Measurements from ENCODE around the gene ARL15.

The ARL15 gene

DNA sequence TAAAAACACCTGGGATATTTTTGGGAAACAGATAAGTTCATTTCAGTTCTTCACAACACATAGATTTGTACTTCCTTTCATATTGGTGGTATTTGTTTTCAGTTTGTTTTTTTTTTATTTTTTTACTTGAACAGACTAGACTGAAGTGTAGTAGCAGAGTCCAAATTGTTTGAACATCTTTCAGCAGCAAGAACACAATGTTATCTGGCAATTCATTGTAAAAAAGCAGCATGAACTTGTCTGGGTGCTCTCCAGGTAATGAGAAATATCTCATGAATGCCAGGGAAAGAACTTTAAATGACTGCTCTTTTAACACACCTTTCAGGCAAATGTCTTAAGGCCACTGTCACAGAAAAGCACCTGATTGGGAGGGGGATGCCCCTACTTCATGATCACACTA, 113.4 kb downstream of the ARL15 start:
- TF ChIP-seq, protein P1, sequence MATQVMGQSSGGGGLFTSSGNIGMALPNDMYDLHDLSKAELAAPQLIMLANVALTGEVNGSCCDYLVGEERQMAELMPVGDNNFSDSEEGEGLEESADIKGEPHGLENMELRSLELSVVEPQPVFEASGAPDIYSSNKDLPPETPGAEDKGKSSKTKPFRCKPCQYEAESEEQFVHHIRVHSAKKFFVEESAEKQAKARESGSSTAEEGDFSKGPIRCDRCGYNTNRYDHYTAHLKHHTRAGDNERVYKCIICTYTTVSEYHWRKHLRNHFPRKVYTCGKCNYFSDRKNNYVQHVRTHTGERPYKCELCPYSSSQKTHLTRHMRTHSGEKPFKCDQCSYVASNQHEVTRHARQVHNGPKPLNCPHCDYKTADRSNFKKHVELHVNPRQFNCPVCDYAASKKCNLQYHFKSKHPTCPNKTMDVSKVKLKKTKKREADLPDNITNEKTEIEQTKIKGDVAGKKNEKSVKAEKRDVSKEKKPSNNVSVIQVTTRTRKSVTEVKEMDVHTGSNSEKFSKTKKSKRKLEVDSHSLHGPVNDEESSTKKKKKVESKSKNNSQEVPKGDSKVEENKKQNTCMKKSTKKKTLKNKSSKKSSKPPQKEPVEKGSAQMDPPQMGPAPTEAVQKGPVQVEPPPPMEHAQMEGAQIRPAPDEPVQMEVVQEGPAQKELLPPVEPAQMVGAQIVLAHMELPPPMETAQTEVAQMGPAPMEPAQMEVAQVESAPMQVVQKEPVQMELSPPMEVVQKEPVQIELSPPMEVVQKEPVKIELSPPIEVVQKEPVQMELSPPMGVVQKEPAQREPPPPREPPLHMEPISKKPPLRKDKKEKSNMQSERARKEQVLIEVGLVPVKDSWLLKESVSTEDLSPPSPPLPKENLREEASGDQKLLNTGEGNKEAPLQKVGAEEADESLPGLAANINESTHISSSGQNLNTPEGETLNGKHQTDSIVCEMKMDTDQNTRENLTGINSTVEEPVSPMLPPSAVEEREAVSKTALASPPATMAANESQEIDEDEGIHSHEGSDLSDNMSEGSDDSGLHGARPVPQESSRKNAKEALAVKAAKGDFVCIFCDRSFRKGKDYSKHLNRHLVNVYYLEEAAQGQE (IDR thresholded peaks at IDR 0.05; ENCODE audit: insufficient replicate concordance, low read depth), result no peak
- TF ChIP-seq SPI1 (IDR thresholded peaks at IDR 0.05; ENCODE audit: borderline replicate concordance, low read depth) (no peak), GABPA (IDR thresholded peaks at IDR 0.05; ENCODE audit: low read depth) (no peak), POLR2AphosphoS5 (IDR thresholded peaks at IDR 0.05; ENCODE audit: low read depth) (no peak)
- TF ChIP-seq, protein P2, sequence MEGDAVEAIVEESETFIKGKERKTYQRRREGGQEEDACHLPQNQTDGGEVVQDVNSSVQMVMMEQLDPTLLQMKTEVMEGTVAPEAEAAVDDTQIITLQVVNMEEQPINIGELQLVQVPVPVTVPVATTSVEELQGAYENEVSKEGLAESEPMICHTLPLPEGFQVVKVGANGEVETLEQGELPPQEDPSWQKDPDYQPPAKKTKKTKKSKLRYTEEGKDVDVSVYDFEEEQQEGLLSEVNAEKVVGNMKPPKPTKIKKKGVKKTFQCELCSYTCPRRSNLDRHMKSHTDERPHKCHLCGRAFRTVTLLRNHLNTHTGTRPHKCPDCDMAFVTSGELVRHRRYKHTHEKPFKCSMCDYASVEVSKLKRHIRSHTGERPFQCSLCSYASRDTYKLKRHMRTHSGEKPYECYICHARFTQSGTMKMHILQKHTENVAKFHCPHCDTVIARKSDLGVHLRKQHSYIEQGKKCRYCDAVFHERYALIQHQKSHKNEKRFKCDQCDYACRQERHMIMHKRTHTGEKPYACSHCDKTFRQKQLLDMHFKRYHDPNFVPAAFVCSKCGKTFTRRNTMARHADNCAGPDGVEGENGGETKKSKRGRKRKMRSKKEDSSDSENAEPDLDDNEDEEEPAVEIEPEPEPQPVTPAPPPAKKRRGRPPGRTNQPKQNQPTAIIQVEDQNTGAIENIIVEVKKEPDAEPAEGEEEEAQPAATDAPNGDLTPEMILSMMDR (IDR thresholded peaks at IDR 0.05; ENCODE audit: insufficient read depth, low read length), result no peak
- DNase-seq (ENCODE audit: low read depth in 1 of 2, low spot score in 1 of 2), result no peak
- Histone ChIP-seq H3K4me3 (replicated peaks; ENCODE audit: insufficient read depth, low read length) (no peak overlapping the region), H3K27me3 (ENCODE audit: insufficient read depth, poor library complexity, severe bottlenecking) (no peaks in the 10 kb centered on the region), H3K27ac (replicated peaks) (no peak overlapping the region)

DNA sequence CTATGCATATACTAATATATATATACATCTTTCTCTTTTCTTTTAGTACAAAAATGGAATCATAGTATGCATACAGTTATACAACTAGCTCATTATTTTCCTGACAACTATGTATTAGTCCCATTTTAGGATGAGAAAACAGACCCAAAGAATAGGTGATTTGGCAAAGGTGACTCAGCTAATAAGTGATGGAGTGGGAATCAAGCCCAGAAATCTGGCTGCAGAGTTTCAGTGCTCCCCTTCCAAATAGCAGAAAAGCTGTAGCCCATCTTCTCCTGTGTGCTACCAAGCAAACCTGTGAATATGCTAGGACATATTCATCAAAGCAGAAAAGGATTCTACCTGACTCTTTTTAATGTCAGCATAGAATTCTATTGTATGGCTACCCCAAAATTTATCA, 114.7 kb downstream of the ARL15 start:
- Histone ChIP-seq H3K27me3 (ENCODE audit: insufficient read depth, poor library complexity, severe bottlenecking) (no peaks in the 10 kb centered on the region), H3K27ac (replicated peaks) (no peak overlapping the region), H3K4me3 (replicated peaks; ENCODE audit: insufficient read depth, low read length) (no peak overlapping the region)
- DNase-seq (ENCODE audit: low read depth in 1 of 2, low spot score in 1 of 2), result no peak
- TF ChIP-seq, protein P2 (IDR thresholded peaks at IDR 0.05; ENCODE audit: insufficient read depth, low read length), result no peak
- no peak for TF ChIP-seq SPI1 (IDR thresholded peaks at IDR 0.05; ENCODE audit: borderline replicate concordance, low read depth)
- TF ChIP-seq, protein P1 (IDR thresholded peaks at IDR 0.05; ENCODE audit: insufficient replicate concordance, low read depth), result no peak
- TF ChIP-seq GABPA (IDR thresholded peaks at IDR 0.05; ENCODE audit: low read depth), result no peak
- no peak for TF ChIP-seq POLR2AphosphoS5 (IDR thresholded peaks at IDR 0.05; ENCODE audit: low read depth)

DNA sequence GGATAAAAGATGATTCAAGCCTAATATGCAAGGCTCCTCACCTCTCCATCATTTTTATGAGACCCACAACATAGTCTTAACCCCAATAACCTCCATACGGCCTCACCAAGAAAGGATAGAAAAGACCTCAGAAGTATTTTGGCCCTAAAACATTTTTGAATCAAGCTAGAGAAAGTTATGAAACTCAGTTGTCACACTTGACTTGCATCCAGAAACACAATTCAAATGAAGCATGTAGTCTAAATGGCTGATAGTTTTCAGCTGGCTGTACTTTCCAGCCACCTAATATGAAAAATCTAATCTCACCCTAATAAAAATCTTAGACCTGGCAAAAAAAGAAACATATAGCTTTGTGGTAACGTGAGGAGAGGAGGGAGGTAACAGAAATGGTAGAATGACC, 116.1 kb downstream of the ARL15 start:
- no peaks in the 10 kb centered on the region for H3K27me3 ChIP-seq (ENCODE audit: insufficient read depth, poor library complexity, severe bottlenecking)
- no peak overlapping the region for H3K4me3 ChIP-seq (replicated peaks; ENCODE audit: insufficient read depth, low read length)
- TF ChIP-seq SPI1 (IDR thresholded peaks at IDR 0.05; ENCODE audit: borderline replicate concordance, low read depth), result no peak
- TF ChIP-seq, protein P1 (IDR thresholded peaks at IDR 0.05; ENCODE audit: insufficient replicate concordance, low read depth), result no peak
- TF ChIP-seq GABPA (IDR thresholded peaks at IDR 0.05; ENCODE audit: low read depth), result no peak
- TF ChIP-seq, protein P2 (IDR thresholded peaks at IDR 0.05; ENCODE audit: insufficient read depth, low read length), result no peak
- TF ChIP-seq POLR2AphosphoS5 (IDR thresholded peaks at IDR 0.05; ENCODE audit: low read depth), result no peak
- no peak overlapping the region for H3K27ac ChIP-seq (replicated peaks)
- no peak for DNase-seq (ENCODE audit: low read depth in 1 of 2, low spot score in 1 of 2)
